Measurements from ENCODE around the gene ZNF628.
A peak's percentile ranks its signal among the peaks of the same experiment; 100 is the strongest.
"Not testable (repeated sequence)": the region's sequence is repeated elsewhere in the genome, so short reads cannot be mapped to it uniquely, and the experiment has no call there.

Gene ZNF628

GRCh38 chr19:55495646-55496349 lies 19.4 kb downstream of the ZNF628 start:
- DNase-seq (ENCODE audit: low read depth in 3 of 3, low spot score in 1 of 3): no peak

GRCh38 chr19:55496820-55497219 lies 20.4 kb downstream of the ZNF628 start:
- not testable (repeated sequence) for DNase-seq (ENCODE audit: low read depth in 3 of 3, low spot score in 1 of 3)

- DNase-seq (ENCODE audit: low read depth in 3 of 3, low spot score in 1 of 3): no peak
Measured at GRCh38 chr19:55497763-55498162, 21.3 kb downstream of the ZNF628 start.

GRCh38 chr19:55498246-55498840 lies 21.9 kb downstream of the ZNF628 start:
- no peak for DNase-seq (ENCODE audit: low read depth in 3 of 3, low spot score in 1 of 3)

GRCh38 chr19:55500368-55500952 lies 24.0 kb downstream of the ZNF628 start:
- DNase-seq (ENCODE audit: low read depth in 3 of 3, low spot score in 1 of 3): no peak

GRCh38 chr19:55502197-55502952 lies 26.0 kb downstream of the ZNF628 start:
- no peak for DNase-seq (ENCODE audit: low read depth in 3 of 3, low spot score in 1 of 3)

- no peak for DNase-seq (ENCODE audit: low read depth in 3 of 3, low spot score in 1 of 3)
Measured at GRCh38 chr19:55503157-55503501, 26.7 kb downstream of the ZNF628 start.

GRCh38 chr19:55503502-55504251 lies 27.3 kb downstream of the ZNF628 start:
- peak; percentile 84 to 96 (median 86) for DNase-seq (ENCODE audit: low read depth in 3 of 3, low spot score in 1 of 3)

- no peak for DNase-seq (ENCODE audit: low read depth in 3 of 3, low spot score in 1 of 3)
Measured at GRCh38 chr19:55504252-55504603, 27.8 kb downstream of the ZNF628 start.

GRCh38 chr19:55504981-55505380 lies 28.6 kb downstream of the ZNF628 start:
- DNase-seq (ENCODE audit: low read depth in 3 of 3, low spot score in 1 of 3): no peak

- DNase-seq (ENCODE audit: low read depth in 3 of 3, low spot score in 1 of 3): no peak
Measured at GRCh38 chr19:55508120-55508519, 31.7 kb downstream of the ZNF628 start.

- DNase-seq (ENCODE audit: low read depth in 3 of 3, low spot score in 1 of 3): peak; percentile 87 to 90 (median 88)
Measured at GRCh38 chr19:55516878-55517620, 40.6 kb downstream of the ZNF628 start.

GRCh38 chr19:55519451-55520311 lies 43.3 kb downstream of the ZNF628 start:
- no peak for DNase-seq (ENCODE audit: low read depth in 3 of 3, low spot score in 1 of 3)

- DNase-seq (ENCODE audit: low read depth in 3 of 3, low spot score in 1 of 3): no peak
Measured at GRCh38 chr19:55520691-55521292, 44.4 kb downstream of the ZNF628 start.

GRCh38 chr19:55525289-55526101 lies 49.1 kb downstream of the ZNF628 start:
- no peak for DNase-seq (ENCODE audit: low read depth in 3 of 3, low spot score in 1 of 3)

GRCh38 chr19:55526216-55527196 lies 50.1 kb downstream of the ZNF628 start:
- no peak for DNase-seq (ENCODE audit: low read depth in 3 of 3, low spot score in 1 of 3)

All from stimulated activated CD4-positive, alpha-beta T cell treated with anti-CD3 and anti-CD28 coated beads, TNF-alpha, amount 100 ng/mL, for 1 hour (primary cell).